Muscle of leg (tissue), 11 donors: Measurements from ENCODE around the gene SLC29A3. TPM values are rescaled to one million over a fixed set of nuclear protein-coding genes. Genes with fewer than 3 reads are reported as not detected.
A peak's percentile ranks its signal among the peaks of the same experiment; 100 is the strongest.
"Not testable (repeated sequence)": the region's sequence is repeated elsewhere in the genome, so short reads cannot be mapped to it uniquely, and the experiment has no call there.

ENCODE experiments used
- DNase-seq: peaks from one replicate; pipeline ENCODE4 v3.0.0; 2013
- H3K27ac ChIP-seq: one replicate; pipeline ENCODE4 v1.5.1; 2013; ENCODE audit warnings: mild to moderate bottlenecking, low read length, control low read depth
- H3K27me3 ChIP-seq: one replicate; pipeline ENCODE4 v1.6.1; 2013; ENCODE audit warnings: low read length; ENCODE audit not compliant: control insufficient read depth, insufficient read depth
- H3K36me3 ChIP-seq: one replicate; pipeline ENCODE4 v1.6.1; 2013; ENCODE audit warnings: low read length; ENCODE audit not compliant: control insufficient read depth, insufficient read depth
- H3K4me1 ChIP-seq: one replicate; pipeline ENCODE4 v1.6.1; 2013; ENCODE audit warnings: low read length; ENCODE audit not compliant: control insufficient read depth, insufficient read depth
- H3K4me3 ChIP-seq: one replicate; pipeline ENCODE4 v1.5.1; 2013; ENCODE audit warnings: low read length, control low read depth
- H3K9me3 ChIP-seq: replicated peaks from 2 replicates; pipeline ENCODE4 v1.6.1; 2013; ENCODE audit warnings: low read depth, low read length; ENCODE audit not compliant: control insufficient read depth
- WGBS: methylation state at CpG from one replicate; pipeline ENCODE4 v1.1.5; 2013; ENCODE audit warnings: missing lambda C conversion rate; ENCODE audit not compliant: insufficient coverage; 5-methylcytosine and 5-hydroxymethylcytosine counted together
- polyA plus RNA-seq, 8 donors: library from polyadenylated mRNA; unstranded; fragments of 120-200 nt; gene quantifications; one replicate each; pipeline versions ENCODE4 v1.2.1 to v1.2.3, GENCODE V29; 2013; ENCODE audit warnings: inconsistent platforms in 1 of 8, low replicate concordance in 1 of 8; ENCODE audit not compliant: insufficient read length in 8 of 8, insufficient read depth in 1 of 8
- total RNA-seq: library from RNA; stranded (reverse); fragments of 120-200 nt; gene quantifications from one replicate; pipeline ENCODE4 v1.2.4, GENCODE V29; 2013

Gene SLC29A3
- total and polyA plus RNA-seq, 9 donors: 1.7 to 5.4 (median 3.8) TPM

GRCh38 chr10:71355886-71356285, 36.8 kb downstream of the SLC29A3 start:
- Histone ChIP-seq H3K36me3 (peaks cover 6% of the 10 kb centered on the region), H3K4me1 (peaks cover 12% of the 10 kb centered on the region), H3K4me3 (no peak overlapping the region)

GRCh38 chr10:71357792-71358265, 38.8 kb downstream of the SLC29A3 start:
- peaks cover 9% of the 10 kb centered on the region for H3K4me1 ChIP-seq
- no peak overlapping the region for H3K4me3 ChIP-seq
- H3K27ac ChIP-seq: peak overlapping the region; percentile 63
- H3K27me3 ChIP-seq: no peaks in the 10 kb centered on the region
- no peaks in the 10 kb centered on the region for H3K9me3 ChIP-seq
- 42% methylated on average over 5 of the region's 7 CpGs for whole genome bisulfite sequencing
- DNase-seq: peak; percentile 12
- peaks cover 13% of the 10 kb centered on the region for H3K36me3 ChIP-seq

More at GRCh38 chr10:71355886-71356285, 36.8 kb downstream of the SLC29A3 start:
- DNase-seq: no peak
- no peaks in the 10 kb centered on the region for H3K27me3 ChIP-seq
- H3K9me3 ChIP-seq: no peaks in the 10 kb centered on the region
- WGBS: 66% methylated on average over 12 of the region's 12 CpGs
- no peak overlapping the region for H3K27ac ChIP-seq

- Histone ChIP-seq H3K36me3 (peaks cover 15% of the 10 kb centered on the region), H3K4me1 (peaks cover 9% of the 10 kb centered on the region), H3K9me3 (no peaks in the 10 kb centered on the region), H3K27ac (peak overlapping the region; percentile 63), H3K4me3 (no peak overlapping the region), H3K27me3 (no peaks in the 10 kb centered on the region)
- 50% methylated on average over 6 of the region's 8 CpGs for WGBS
- peak; percentile 17 for DNase-seq
Measured at GRCh38 chr10:71358277-71358676, 39.2 kb downstream of the SLC29A3 start.

- H3K4me1 ChIP-seq, H3K9me3 ChIP-seq, DNase-seq, H3K27me3 ChIP-seq, H3K4me3 ChIP-seq: not testable (repeated sequence)
- Histone ChIP-seq H3K27ac (peak overlapping the region; percentile 37), H3K36me3 (peaks cover 15% of the 10 kb centered on the region)
- 85% methylated on average over 5 of the region's 10 CpGs for WGBS
Measured at GRCh38 chr10:71358906-71359305, 39.8 kb downstream of the SLC29A3 start.

GRCh38 chr10:71359364-71360046, 40.4 kb downstream of the SLC29A3 start:
- peaks cover 15% of the 10 kb centered on the region for H3K36me3 ChIP-seq
- peaks cover 9% of the 10 kb centered on the region for H3K4me1 ChIP-seq
- DNase-seq: peak; percentile 71
- no peaks in the 10 kb centered on the region for H3K9me3 ChIP-seq
- H3K27ac ChIP-seq: peak overlapping the region; percentile 59
- 69% methylated on average over 2 of the region's 9 CpGs for WGBS
- no peak overlapping the region for H3K4me3 ChIP-seq
- H3K27me3 ChIP-seq: no peaks in the 10 kb centered on the region

- WGBS: no CpG with 5 or more reads among the region's 2 CpGs
- Histone ChIP-seq H3K9me3 (no peaks in the 10 kb centered on the region), H3K27me3 (no peaks in the 10 kb centered on the region), H3K27ac (no peak overlapping the region), H3K4me1 (peaks cover 9% of the 10 kb centered on the region), H3K4me3 (no peak overlapping the region), H3K36me3 (peaks cover 15% of the 10 kb centered on the region)
- DNase-seq: no peak
Measured at GRCh38 chr10:71360735-71361134, 41.7 kb downstream of the SLC29A3 start.

- Histone ChIP-seq H3K27ac (no peak overlapping the region), H3K36me3 (peaks cover 14% of the 10 kb centered on the region), H3K4me3 (no peak overlapping the region), H3K4me1 (peaks cover 7% of the 10 kb centered on the region), H3K9me3 (no peaks in the 10 kb centered on the region), H3K27me3 (no peaks in the 10 kb centered on the region)
- no peak for DNase-seq
- WGBS: 94% methylated on average over 6 of the region's 7 CpGs
Measured at GRCh38 chr10:71361581-71361980, 42.5 kb downstream of the SLC29A3 start.

GRCh38 chr10:71362141-71362540, 43.1 kb downstream of the SLC29A3 start:
- H3K36me3 ChIP-seq: peaks cover 9% of the 10 kb centered on the region
- H3K27ac ChIP-seq: no peak overlapping the region
- H3K4me1 ChIP-seq: peaks cover 7% of the 10 kb centered on the region
- no peaks in the 10 kb centered on the region for H3K9me3 ChIP-seq
- H3K4me3 ChIP-seq: no peak overlapping the region
- no peak for DNase-seq
- 96% methylated on average over 15 of the region's 16 CpGs for WGBS
- no peaks in the 10 kb centered on the region for H3K27me3 ChIP-seq

- H3K27ac ChIP-seq: no peak overlapping the region
- no peak for DNase-seq
- H3K4me1 ChIP-seq: no peaks in the 10 kb centered on the region
- H3K27me3 ChIP-seq: no peaks in the 10 kb centered on the region
- no peaks in the 10 kb centered on the region for H3K9me3 ChIP-seq
- no peak overlapping the region for H3K4me3 ChIP-seq
- H3K36me3 ChIP-seq: peaks cover 9% of the 10 kb centered on the region
Measured at GRCh38 chr10:71363936-71364335, 44.9 kb downstream of the SLC29A3 start.

- no peaks in the 10 kb centered on the region for H3K9me3 ChIP-seq
- H3K4me1 ChIP-seq: no peaks in the 10 kb centered on the region
- no peak overlapping the region for H3K27ac ChIP-seq
- no peaks in the 10 kb centered on the region for H3K27me3 ChIP-seq
- peaks cover 9% of the 10 kb centered on the region for H3K36me3 ChIP-seq
- WGBS: 84% methylated on average over 3 of the region's 6 CpGs
- H3K4me3 ChIP-seq: no peak overlapping the region
- no peak for DNase-seq
Measured at GRCh38 chr10:71365366-71365765, 46.3 kb downstream of the SLC29A3 start.
